PC-9 (cell line): Measurements from ENCODE around the gene KDM4B. TPM values are rescaled to one million over a fixed set of nuclear protein-coding genes. Genes with fewer than 3 reads are reported as not detected.

Source experiments
- BruUV-seq: library from RNA; stranded (reverse); fragments of 400-500 nt; replicated peaks from 2 replicates; lab custom pipeline; 2021; lab: Mats Ljungman, UMichigan
- CTCF ChIA-PET: fragments of 300-600 bp; sonication (Branson Sonifier 250); formaldehyde crosslinking; loops from one replicate; lab custom pipeline; 2022; ENCODE audit warnings: antibody characterized with exemption; lab: Charles Lee
- POLR2A ChIA-PET: fragments of 300-600 bp; sonication (Branson Sonifier 250); formaldehyde crosslinking; loops from one replicate; lab custom pipeline; 2022; ENCODE audit warnings: antibody characterized with exemption; ENCODE audit not compliant: unreplicated experiment; lab: Charles Lee
- DNase-seq, 2 experiments: peaks; one replicate each; pipeline versions ENCODE4 v3.0.0 to v3.0.0-alpha.2; 2015 to 2022; ENCODE audit warnings: mixed read lengths in 1 of 2
- H2AFZ ChIP-seq: fragments of 200-600 bp; sonication (generic); 2 replicates; pipeline ENCODE4 v1.8.1; 2017; ENCODE audit warnings: antibody characterized with exemption
- H3F3A ChIP-seq: fragments of 200-600 bp; sonication (generic); 2 replicates; pipeline ENCODE4 v1.8.1; 2017; ENCODE audit warnings: antibody characterized with exemption, mild to moderate bottlenecking, low read depth; ENCODE audit not compliant: insufficient read depth
- H3K27ac ChIP-seq: fragments of 200-600 bp; sonication (generic); 2 replicates; pipeline ENCODE4 v1.6.1; 2016; ENCODE audit warnings: mixed run types
- H3K27me3 ChIP-seq: fragments of 200-600 bp; sonication (generic); 2 replicates; pipeline ENCODE4 v1.6.1; 2016; ENCODE audit warnings: low read depth, mixed run types; ENCODE audit not compliant: insufficient read depth
- H3K36me3 ChIP-seq: fragments of 200-600 bp; sonication (generic); 2 replicates; pipeline ENCODE4 v1.6.1; 2016; ENCODE audit warnings: low read depth, mixed run types
- H3K4me1 ChIP-seq: fragments of 200-600 bp; sonication (generic); replicated peaks from 2 replicates; pipeline ENCODE4 v1.6.1; 2016; ENCODE audit warnings: mixed run types; ENCODE audit not compliant: insufficient read depth
- H3K4me2 ChIP-seq: fragments of 200-600 bp; sonication (generic); 2 replicates; pipeline ENCODE4 v1.6.1; 2017; ENCODE audit warnings: mixed run types
- H3K4me3 ChIP-seq: fragments of 200-600 bp; sonication (generic); 2 replicates; pipeline ENCODE4 v1.6.1; 2016; ENCODE audit warnings: mixed run types
- H3K79me2 ChIP-seq: fragments of 200-600 bp; sonication (generic); 2 replicates; pipeline ENCODE4 v1.6.1; 2017; ENCODE audit warnings: low read depth, mixed run types
- H3K9me2 ChIP-seq: fragments of 200-600 bp; sonication (generic); 2 replicates; pipeline ENCODE4 v1.8.1; 2017; ENCODE audit warnings: mild to moderate bottlenecking; ENCODE audit not compliant: insufficient read depth
- H3K9me3 ChIP-seq: fragments of 200-600 bp; sonication (generic); 2 replicates; pipeline ENCODE4 v1.8.1; 2016; ENCODE audit warnings: low read depth; ENCODE audit not compliant: insufficient read depth
- H4K20me1 ChIP-seq: fragments of 200-600 bp; sonication (generic); 2 replicates; pipeline ENCODE4 v1.8.1; 2017; ENCODE audit not compliant: insufficient read depth
- EZH2 ChIP-seq: fragments of 200-600 bp; sonication (generic); IDR thresholded peaks from 2 replicates; pipeline ENCODE4 v1.8.0; 2017; ENCODE audit warnings: antibody characterized with exemption, low read depth
- intact Hi-C: fragments of 100-400 bp; cut with micrococcal nuclease; formaldehyde crosslinking; loops from one replicate; pipeline ENCODE4 v1.10.0; 2022; ENCODE audit not compliant: unreplicated experiment
- total RNA-seq: library from RNA; stranded (reverse); gene quantifications from 2 replicates; pipeline ENCODE4 v1.2.3, GENCODE V29; 2021
- TF ChIP-seq, protein P1 (sequence below): fragments of 200-600 bp; sonication (generic); conservative IDR thresholded peaks from 2 replicates; pipeline ENCODE4 v1.6.1; 2017; ENCODE audit warnings: mixed run types, antibody characterized with exemption, mild to moderate bottlenecking, moderate library complexity

The KDM4B gene
- total RNA-seq, 1 experiment from 2014 or later = 19.5 TPM

GRCh38 chr19:5125376-5125775 is 156.5 kb downstream of the KDM4B start:
- H3K27ac ChIP-seq = no peak overlapping the region
- intact Hi-C loops = no loop called here
- POLR2A ChIA-PET = no interaction called here

DNA sequence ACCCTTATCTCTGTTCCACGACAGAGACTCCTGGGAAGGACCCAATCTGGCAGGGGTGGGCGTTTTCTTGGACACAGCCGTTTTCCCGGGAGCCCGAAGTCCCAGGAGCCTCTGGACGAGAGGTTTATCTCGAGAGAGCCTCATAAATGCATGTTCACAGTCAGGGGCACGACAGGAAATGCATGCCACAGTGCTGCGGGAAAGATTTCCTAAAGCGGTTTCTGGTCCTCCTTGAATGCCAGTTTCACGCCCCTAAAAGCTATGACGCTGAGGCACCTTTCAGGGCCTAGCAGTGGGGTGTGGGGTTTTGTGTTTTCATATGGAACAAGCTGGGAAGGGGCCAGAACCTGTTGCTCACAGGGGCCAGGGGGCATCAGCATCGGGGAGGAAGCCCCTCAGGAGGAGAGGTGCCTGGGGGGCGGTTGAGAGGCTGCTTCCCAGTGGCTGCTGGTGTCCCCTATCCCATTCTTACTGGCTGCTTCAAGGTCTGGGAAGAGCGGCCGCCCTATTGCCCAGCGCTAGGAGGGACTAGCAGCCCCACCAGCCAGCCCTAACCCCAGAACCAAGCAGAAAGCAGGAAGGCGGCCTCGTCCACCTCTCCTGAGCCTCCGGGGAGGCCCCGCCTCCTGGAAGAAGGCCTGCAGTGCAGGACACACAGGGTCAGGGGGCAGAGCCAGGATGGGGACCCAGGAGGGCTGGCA is 157.0 kb downstream of the KDM4B start:
- Histone ChIP-seq H3K27me3 (no peaks in the 10 kb centered on the region), H3K9me3 (no peaks in the 10 kb centered on the region), H3K36me3 (no peaks in the 10 kb centered on the region), H2AFZ (no peak overlapping the region), H3K4me2 (no peak overlapping the region), H3K27ac (no peak overlapping the region), H3K9me2 (no peaks in the 10 kb centered on the region), H3K79me2 (no peaks in the 10 kb centered on the region), H3K4me3 (no peak overlapping the region), H3F3A (no peaks in the 10 kb centered on the region), H3K4me1 (no peaks in the 10 kb centered on the region), H4K20me1 (no peaks in the 10 kb centered on the region)
- ChIA-PET POLR2A (no interaction called here), CTCF (no interaction called here)
- TF ChIP-seq, protein P1, sequence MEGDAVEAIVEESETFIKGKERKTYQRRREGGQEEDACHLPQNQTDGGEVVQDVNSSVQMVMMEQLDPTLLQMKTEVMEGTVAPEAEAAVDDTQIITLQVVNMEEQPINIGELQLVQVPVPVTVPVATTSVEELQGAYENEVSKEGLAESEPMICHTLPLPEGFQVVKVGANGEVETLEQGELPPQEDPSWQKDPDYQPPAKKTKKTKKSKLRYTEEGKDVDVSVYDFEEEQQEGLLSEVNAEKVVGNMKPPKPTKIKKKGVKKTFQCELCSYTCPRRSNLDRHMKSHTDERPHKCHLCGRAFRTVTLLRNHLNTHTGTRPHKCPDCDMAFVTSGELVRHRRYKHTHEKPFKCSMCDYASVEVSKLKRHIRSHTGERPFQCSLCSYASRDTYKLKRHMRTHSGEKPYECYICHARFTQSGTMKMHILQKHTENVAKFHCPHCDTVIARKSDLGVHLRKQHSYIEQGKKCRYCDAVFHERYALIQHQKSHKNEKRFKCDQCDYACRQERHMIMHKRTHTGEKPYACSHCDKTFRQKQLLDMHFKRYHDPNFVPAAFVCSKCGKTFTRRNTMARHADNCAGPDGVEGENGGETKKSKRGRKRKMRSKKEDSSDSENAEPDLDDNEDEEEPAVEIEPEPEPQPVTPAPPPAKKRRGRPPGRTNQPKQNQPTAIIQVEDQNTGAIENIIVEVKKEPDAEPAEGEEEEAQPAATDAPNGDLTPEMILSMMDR = no peak
- no peak for TF ChIP-seq EZH2
- intact Hi-C loops = no loop called here
- no TSS peak for BruUV-seq
- DNase-seq = no peak

More at GRCh38 chr19:5125376-5125775, 156.5 kb downstream of the KDM4B start:
- Histone ChIP-seq H3K4me3 (no peak overlapping the region), H3K4me2 (no peak overlapping the region), H3K36me3 (no peaks in the 10 kb centered on the region), H3K9me3 (no peaks in the 10 kb centered on the region), H3K9me2 (no peaks in the 10 kb centered on the region), H4K20me1 (no peaks in the 10 kb centered on the region), H3K27me3 (no peaks in the 10 kb centered on the region), H2AFZ (no peak overlapping the region), H3K79me2 (no peaks in the 10 kb centered on the region), H3F3A (no peaks in the 10 kb centered on the region), H3K4me1 (no peaks in the 10 kb centered on the region)
- no peak for DNase-seq
- no TSS peak for BruUV-seq
- TF ChIP-seq, protein P1 = no peak
- TF ChIP-seq EZH2 = no peak
- CTCF ChIA-PET = no interaction called here

GRCh38 chr19:5126498-5127223 is 157.7 kb downstream of the KDM4B start:
- no TSS peak for BruUV-seq
- Histone ChIP-seq H4K20me1 (no peaks in the 10 kb centered on the region), H3K79me2 (no peaks in the 10 kb centered on the region), H3F3A (no peaks in the 10 kb centered on the region), H3K4me1 (peaks cover 1% of the 10 kb centered on the region; the same call in 1 of the 2 replicates), H3K36me3 (no peaks in the 10 kb centered on the region), H3K4me3 (no peak overlapping the region), H3K9me3 (no peaks in the 10 kb centered on the region), H2AFZ (no peak overlapping the region), H3K9me2 (no peaks in the 10 kb centered on the region), H3K27me3 (no peaks in the 10 kb centered on the region), H3K27ac (no peak overlapping the region), H3K4me2 (no peak overlapping the region)
- POLR2A ChIA-PET = no interaction called here
- CTCF ChIA-PET = no interaction called here
- TF ChIP-seq, protein P1 = no peak
- DNase-seq = no peak
- intact Hi-C loops = no loop called here
